Measurements from ENCODE around the gene OGN. TPM values are rescaled to one million over a fixed set of nuclear protein-coding genes. Genes with fewer than 3 reads are reported as not detected.
"Not testable (repeated sequence)": the region's sequence is repeated elsewhere in the genome, so short reads cannot be mapped to it uniquely, and the experiment has no call there.

Gene OGN, protein sequence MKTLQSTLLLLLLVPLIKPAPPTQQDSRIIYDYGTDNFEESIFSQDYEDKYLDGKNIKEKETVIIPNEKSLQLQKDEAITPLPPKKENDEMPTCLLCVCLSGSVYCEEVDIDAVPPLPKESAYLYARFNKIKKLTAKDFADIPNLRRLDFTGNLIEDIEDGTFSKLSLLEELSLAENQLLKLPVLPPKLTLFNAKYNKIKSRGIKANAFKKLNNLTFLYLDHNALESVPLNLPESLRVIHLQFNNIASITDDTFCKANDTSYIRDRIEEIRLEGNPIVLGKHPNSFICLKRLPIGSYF
- total RNA-seq, result not detected in 2 replicates

GRCh38 chr9:92404042-92404836 is at the start of gene OGN:
OGN (minus strand) TSS chr9:92404578; CDS start chr9:92403407, 1,171 bp downstream.
- DNase-seq (ENCODE audit: low read depth in 2 of 2), result no peak

GRCh38 chr9:92446536-92446935 is 42.2 kb upstream of the OGN start:
- no peak for DNase-seq (ENCODE audit: low read depth in 2 of 2)

GRCh38 chr9:92444841-92445240 is 40.5 kb upstream of the OGN start:
- no peak for DNase-seq (ENCODE audit: low read depth in 2 of 2)

DNA sequence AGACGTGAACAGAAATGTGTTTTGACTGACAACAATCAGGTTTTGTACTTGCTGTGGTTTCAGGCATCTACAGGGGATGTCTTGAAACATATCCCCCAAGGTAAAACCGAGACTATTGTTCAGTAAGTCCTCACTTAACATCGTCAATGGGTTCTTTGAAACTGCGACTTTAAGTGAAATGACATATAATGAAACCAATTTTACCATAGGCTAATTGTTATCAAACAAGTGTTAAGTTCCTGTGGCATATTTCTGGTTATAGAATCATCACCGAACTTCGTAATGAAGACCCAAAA is 36.3 kb upstream of the OGN start:
- DNase-seq (ENCODE audit: low read depth in 2 of 2), result no peak

GRCh38 chr9:92439921-92440750 is 35.8 kb upstream of the OGN start:
- peak; percentile 5 to 76 for DNase-seq (ENCODE audit: low read depth in 2 of 2)

DNA sequence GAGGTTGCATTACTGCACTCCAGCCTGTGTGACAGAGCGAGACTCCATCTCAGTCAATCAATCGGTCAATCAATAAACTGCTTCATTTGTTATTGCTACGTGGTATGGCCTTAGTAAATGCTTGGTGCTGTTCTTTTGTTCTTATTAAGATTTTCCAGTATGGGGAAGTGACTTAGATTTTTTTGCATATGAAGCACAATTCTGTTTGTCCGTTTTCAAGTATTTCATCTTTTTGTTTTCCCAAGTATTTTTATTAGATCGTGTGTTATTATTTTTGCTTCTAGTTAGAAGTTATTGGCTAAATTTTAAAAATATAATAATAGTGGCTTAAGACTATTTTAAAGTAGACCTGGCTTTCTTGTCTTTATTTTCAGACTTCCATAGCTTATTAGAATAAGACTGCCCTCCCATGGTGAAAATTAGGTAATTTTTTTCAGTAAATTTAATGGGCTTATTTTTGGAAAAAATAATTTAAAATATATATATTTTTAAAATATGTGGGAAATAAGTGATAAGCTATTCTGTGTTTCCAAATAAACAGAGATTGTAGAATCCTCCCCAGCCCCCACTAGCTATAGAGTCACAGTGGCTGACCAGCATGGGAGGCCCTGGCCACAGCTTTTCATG is 34.6 kb upstream of the OGN start:
- DNase-seq (ENCODE audit: low read depth in 2 of 2), result peak; percentile 21 to 40

- DNase-seq (ENCODE audit: low read depth in 2 of 2), result no peak
Observed at GRCh38 chr9:92435263-92435662, 30.9 kb upstream of the OGN start.

DNA sequence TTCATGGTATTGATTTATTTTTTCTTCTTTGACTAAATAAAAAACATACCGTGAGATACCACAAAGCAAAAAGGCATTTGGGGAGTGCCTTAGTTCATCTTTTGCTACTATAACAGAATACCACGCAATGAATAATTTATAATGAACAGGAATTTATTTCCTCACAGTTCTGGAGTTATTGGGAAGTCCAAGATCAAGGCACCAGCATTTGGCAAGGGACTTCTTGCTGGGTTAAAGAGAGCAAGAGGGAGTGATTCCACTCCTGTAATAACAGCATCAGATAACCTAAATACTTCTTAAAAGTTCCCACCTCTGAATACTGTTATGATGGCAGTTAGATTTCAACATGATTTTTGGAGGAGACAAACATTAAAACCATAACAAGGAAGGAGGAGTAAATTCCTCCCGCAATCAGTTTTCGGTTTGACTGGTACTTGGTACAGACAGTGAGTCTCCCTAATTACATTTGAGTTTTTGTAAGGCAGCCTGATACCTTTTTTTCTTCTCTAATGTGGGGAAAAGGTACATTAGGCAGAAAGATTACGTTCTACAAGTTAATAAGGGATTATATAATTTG is 28.7 kb upstream of the OGN start:
- DNase-seq (ENCODE audit: low read depth in 2 of 2), result no peak

DNA sequence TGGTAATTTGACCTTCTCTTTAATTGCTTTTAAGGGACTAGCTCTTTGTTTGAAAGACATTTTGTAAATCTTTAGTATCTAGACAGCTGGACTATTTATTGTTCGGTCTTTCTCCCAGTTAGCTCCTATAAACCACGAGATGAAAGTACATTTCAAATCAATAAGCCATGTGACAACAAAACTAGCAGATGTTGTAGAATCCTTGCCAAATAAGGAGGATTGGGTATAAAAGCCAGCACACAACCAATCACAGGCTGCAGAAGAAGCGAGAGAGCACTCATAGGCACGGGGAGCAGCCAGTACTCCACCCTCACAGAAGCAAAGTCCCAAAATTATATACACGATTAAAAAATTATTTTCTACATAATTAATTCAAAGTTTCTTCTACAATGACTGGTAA is 28.0 kb upstream of the OGN start:
- no peak for DNase-seq (ENCODE audit: low read depth in 2 of 2)

- DNase-seq (ENCODE audit: low read depth in 2 of 2), result no peak
Observed at GRCh38 chr9:92429836-92430235, 25.5 kb upstream of the OGN start.

- DNase-seq (ENCODE audit: low read depth in 2 of 2), result no peak
Observed at GRCh38 chr9:92426501-92427145, 22.2 kb upstream of the OGN start.

DNA sequence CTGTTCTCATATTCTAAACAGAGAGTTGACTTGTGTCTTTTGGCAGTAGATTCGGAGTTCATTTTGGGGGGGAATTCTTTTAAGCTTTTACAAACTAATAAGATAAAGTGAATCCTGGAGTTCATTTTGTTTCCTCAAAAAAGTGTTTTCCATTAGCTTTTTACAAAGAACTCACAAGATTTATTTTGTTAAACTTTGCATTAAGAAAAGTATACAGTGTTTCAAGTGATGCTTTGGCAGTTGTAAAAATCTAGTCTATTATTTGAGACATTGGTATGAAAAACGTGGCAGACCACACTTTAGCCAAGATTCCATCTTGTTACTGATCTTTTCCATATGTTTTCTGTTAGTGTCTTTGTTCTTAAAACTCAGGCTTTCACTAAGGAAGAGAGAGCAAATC is 21.1 kb upstream of the OGN start:
- no peak for DNase-seq (ENCODE audit: low read depth in 2 of 2)

DNA sequence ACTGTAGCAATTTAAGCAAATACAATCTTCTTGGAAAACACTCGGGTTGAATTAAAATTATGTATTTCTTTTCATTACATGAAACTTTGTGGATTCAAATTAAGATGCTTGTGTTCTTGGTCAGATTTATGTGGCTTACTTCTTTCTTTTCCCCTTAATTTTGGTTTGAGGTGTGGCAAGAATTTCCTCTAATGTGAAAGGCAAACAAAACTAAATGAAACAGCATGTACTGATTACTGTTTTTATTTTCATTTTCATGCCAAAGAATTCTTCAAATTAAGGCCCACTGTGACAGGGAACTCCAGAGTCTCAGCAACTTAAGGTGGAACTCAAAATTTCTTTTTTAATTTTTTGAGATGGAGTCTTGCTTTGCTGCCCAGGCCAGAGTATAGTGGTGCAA is 20.0 kb upstream of the OGN start, which contains the start of gene OMD:
TSS of gene OMD (minus strand) at position 132 of the 400 bp plus-strand sequence. CDS start 6,913 bp downstream, outside the sequence.
- no peak for DNase-seq (ENCODE audit: low read depth in 2 of 2)

DNA sequence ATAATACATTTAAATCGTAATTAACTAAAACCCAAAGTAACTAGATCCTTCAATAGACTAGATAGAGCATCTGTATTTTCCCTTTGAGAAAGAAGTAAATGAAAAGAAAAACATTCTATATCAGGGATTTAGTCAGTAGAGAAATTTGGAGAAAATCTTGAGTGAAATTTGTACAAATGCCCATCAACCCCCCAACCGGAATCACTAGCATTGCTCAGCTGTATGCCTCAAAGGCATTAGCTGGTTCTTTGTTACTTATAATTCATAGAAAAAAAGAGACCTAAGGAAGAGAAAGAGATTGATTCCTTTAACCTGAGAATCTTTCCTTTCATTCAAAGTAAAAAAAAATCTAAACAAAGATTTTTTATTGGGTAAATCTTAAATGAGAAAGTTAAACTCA is 19.2 kb upstream of the OGN start:
- no peak for DNase-seq (ENCODE audit: low read depth in 2 of 2)

DNA sequence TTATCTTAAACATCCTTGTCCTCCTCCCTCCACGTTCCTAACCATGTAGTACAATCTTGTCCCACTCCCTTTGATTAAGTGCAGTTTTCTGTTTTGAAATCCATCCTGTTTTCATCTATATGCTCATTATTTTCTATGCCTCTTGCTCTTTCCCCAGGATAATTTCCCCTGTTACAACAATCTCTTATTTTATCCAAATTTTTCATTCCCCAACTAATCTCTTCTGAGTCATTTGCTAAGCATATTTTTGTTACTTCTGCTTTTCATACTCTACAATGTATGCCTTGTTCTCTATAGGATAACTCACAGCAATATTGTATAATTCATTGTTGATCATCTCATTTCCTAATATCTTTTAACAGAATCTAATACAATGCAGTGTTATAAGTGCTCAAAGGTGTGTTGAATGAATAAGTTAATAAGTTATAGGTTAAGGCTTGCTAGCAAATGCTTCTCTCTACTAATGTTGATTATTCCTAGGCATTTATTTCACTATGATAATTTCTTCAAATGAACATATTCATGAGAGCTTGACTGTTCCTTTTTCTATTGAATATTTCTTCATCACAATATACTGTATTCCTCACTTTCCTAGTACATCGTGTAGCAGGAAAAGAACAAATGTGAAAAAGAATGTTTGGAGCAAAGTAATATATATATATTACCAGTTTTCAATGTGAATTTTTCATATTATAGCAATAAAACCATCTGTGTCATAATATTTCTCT is 18.4 kb upstream of the OGN start:
- DNase-seq (ENCODE audit: low read depth in 2 of 2), result no peak

- peak in 1 of 2 donors; percentile 4 for DNase-seq (ENCODE audit: low read depth in 2 of 2)
Observed at GRCh38 chr9:92414566-92414965, 10.2 kb upstream of the OGN start.

DNA sequence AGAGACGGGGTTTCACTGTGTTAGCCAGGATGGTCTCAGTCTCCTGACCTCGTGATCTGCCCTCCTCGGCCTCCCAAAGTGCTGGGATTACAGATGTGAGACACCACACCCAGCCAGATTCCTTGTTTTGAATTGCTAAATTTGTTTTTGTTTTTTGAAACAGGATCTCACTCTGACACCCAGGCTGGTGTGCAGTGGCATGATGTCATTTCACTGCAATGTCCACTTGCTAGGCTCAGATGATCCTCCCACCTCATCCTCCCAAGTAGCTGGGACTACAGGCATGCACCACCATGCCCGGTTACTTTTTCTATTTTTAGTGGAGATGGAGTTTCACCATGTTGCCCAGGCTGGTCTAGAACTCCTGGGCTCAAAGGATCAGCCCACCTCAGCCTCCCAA is 6.8 kb upstream of the OGN start:
- not testable (repeated sequence) for DNase-seq (ENCODE audit: low read depth in 2 of 2)

- no peak for DNase-seq (ENCODE audit: low read depth in 2 of 2)
Observed at GRCh38 chr9:92408747-92409478, 4.5 kb upstream of the OGN start.

GRCh38 chr9:92407818-92408217 is 3.4 kb upstream of the OGN start:
- no peak for DNase-seq (ENCODE audit: low read depth in 2 of 2)
